OCI-LY3 (cell line): ENCODE measurements around the gene STK38L.

ENCODE experiments used
- EZH2phosphoT487 ChIP-seq: fragments of 200-600 bp; shearing (Covaris generic); IDR thresholded peaks from 2 replicates; pipeline ENCODE4 v1.6.1; 2018; ENCODE audit warnings: antibody characterized with exemption, mixed run types, low read depth
- TF ChIP-seq, protein P1 (sequence below): fragments of 200-600, 300-600 bp; sonication (generic); IDR thresholded peaks from 2 replicates; pipeline ENCODE4 v1.5.1; 2014; ENCODE audit warnings: antibody characterized with exemption, low read length, low read depth

DNA sequence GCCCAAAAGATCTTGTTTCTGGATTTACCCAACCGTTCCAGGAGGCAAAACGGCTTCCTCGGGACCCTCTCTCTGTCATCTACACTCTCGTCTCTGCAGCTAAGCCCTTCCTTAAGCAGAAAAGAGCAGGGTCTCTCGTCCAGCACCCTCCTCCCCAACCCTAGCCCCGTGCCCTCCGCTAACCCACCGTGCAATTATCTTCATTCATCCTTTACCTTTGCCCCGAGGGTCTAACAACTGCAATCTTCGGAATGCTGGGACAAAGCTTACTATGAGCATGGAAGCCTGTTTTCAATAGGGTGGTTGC, 88.3 kb downstream of the STK38L start:
- TF ChIP-seq, protein P1, sequence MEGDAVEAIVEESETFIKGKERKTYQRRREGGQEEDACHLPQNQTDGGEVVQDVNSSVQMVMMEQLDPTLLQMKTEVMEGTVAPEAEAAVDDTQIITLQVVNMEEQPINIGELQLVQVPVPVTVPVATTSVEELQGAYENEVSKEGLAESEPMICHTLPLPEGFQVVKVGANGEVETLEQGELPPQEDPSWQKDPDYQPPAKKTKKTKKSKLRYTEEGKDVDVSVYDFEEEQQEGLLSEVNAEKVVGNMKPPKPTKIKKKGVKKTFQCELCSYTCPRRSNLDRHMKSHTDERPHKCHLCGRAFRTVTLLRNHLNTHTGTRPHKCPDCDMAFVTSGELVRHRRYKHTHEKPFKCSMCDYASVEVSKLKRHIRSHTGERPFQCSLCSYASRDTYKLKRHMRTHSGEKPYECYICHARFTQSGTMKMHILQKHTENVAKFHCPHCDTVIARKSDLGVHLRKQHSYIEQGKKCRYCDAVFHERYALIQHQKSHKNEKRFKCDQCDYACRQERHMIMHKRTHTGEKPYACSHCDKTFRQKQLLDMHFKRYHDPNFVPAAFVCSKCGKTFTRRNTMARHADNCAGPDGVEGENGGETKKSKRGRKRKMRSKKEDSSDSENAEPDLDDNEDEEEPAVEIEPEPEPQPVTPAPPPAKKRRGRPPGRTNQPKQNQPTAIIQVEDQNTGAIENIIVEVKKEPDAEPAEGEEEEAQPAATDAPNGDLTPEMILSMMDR = no peak
- no peak for TF ChIP-seq EZH2phosphoT487
